Fibroblast of skin of right biceps (primary cell): ENCODE data around the gene GTF2H2.
"Not testable (repeated sequence)": the region's sequence is repeated elsewhere in the genome, so short reads cannot be mapped to it uniquely, and the experiment has no call there.

Source experiments
- DNase-seq: peaks from one replicate; pipeline ENCODE4 v3.0.0-alpha.2; 2013

The GTF2H2 gene

GRCh38 chr5:71067262-71067928 lies at the start of gene GTF2H2:
Gene GTF2H2 (minus strand): TSS chr5:71067676. CDS start chr5:71062763, 4,913 bp downstream.
- DNase-seq, result not testable (repeated sequence)

GRCh38 chr5:71109730-71110275 lies 42.3 kb upstream of the GTF2H2 start:
- DNase-seq, result not testable (repeated sequence)

GRCh38 chr5:71099996-71100395 lies 32.5 kb upstream of the GTF2H2 start:
- not testable (repeated sequence) for DNase-seq

- not testable (repeated sequence) for DNase-seq
Measured at GRCh38 chr5:71097930-71098203, 30.4 kb upstream of the GTF2H2 start.

- DNase-seq, result not testable (repeated sequence)
Measured at GRCh38 chr5:71097173-71097929, 29.9 kb upstream of the GTF2H2 start.

GRCh38 chr5:71089773-71090172 lies 22.3 kb upstream of the GTF2H2 start:
- DNase-seq, result not testable (repeated sequence)

- not testable (repeated sequence) for DNase-seq
Measured at GRCh38 chr5:71088754-71089153, 21.3 kb upstream of the GTF2H2 start.

- DNase-seq, result not testable (repeated sequence)
Measured at GRCh38 chr5:71086145-71086544, 18.7 kb upstream of the GTF2H2 start.

GRCh38 chr5:71084280-71085063 lies 17.0 kb upstream of the GTF2H2 start:
- not testable (repeated sequence) for DNase-seq

GRCh38 chr5:71082898-71083297 lies 15.4 kb upstream of the GTF2H2 start:
- DNase-seq, result not testable (repeated sequence)

- not testable (repeated sequence) for DNase-seq
Measured at GRCh38 chr5:71082340-71082739, 14.9 kb upstream of the GTF2H2 start.

GRCh38 chr5:71061322-71061721 lies 6.2 kb downstream of the GTF2H2 start:
- DNase-seq, result not testable (repeated sequence)

GRCh38 chr5:71059426-71059825 lies 8.1 kb downstream of the GTF2H2 start:
- not testable (repeated sequence) for DNase-seq

GRCh38 chr5:71044808-71045207 lies 22.7 kb downstream of the GTF2H2 start:
- DNase-seq, result not testable (repeated sequence)

GRCh38 chr5:71044128-71044527 lies 23.3 kb downstream of the GTF2H2 start:
- DNase-seq, result not testable (repeated sequence)

- DNase-seq, result not testable (repeated sequence)
Measured at GRCh38 chr5:71031046-71031776, 36.3 kb downstream of the GTF2H2 start.

GRCh38 chr5:71025289-71025953 lies 42.1 kb downstream of the GTF2H2 start, which contains the start of gene NAIP:
Gene NAIP (minus strand): TSS chr5:71025339. CDS start chr5:71012915, 12,424 bp downstream.
- DNase-seq, result not testable (repeated sequence)

- not testable (repeated sequence) for DNase-seq
Measured at GRCh38 chr5:71020643-71021042, 46.8 kb downstream of the GTF2H2 start.

- not testable (repeated sequence) for DNase-seq
Measured at GRCh38 chr5:71018376-71019005, 49.0 kb downstream of the GTF2H2 start.

GRCh38 chr5:71014176-71014575 lies 53.3 kb downstream of the GTF2H2 start:
- DNase-seq, result no peak

GRCh38 chr5:71013575-71013974 lies 53.9 kb downstream of the GTF2H2 start:
- no peak for DNase-seq
